GM18873 (cell line): ENCODE measurements around the gene HPCAL4.

Experiments used
- ATAC-seq: cut with Tn5 transposase; IDR thresholded peaks from one replicate; pipeline ENCODE4 v1.9.1; 2021; ENCODE audit warnings: mild to moderate bottlenecking, moderate library complexity, moderate number of reproducible peaks; ENCODE audit not compliant: unreplicated experiment, low FRiP score

The HPCAL4 gene

GRCh38 chr1:39691383-39692151 is at the start of gene HPCAL4:
Gene HPCAL4 (minus strand): TSS chr1:39691433. CDS start chr1:39684603, 6,830 bp downstream.
- ATAC-seq, result no peak

GRCh38 chr1:39738622-39739366 is 47.6 kb upstream of the HPCAL4 start, which contains the start of gene PPIE:
Gene PPIE (plus strand): TSS chr1:39738882. CDS start chr1:39738901, 19 bp downstream.
- no peak for ATAC-seq

- no peak for ATAC-seq
Observed at GRCh38 chr1:39737546-39738169, 46.4 kb upstream of the HPCAL4 start.

- no peak for ATAC-seq
Observed at GRCh38 chr1:39735731-39736130, 44.5 kb upstream of the HPCAL4 start.

GRCh38 chr1:39733161-39733560 is 41.9 kb upstream of the HPCAL4 start:
- no peak for ATAC-seq

GRCh38 chr1:39732730-39733129 is 41.5 kb upstream of the HPCAL4 start:
- no peak for ATAC-seq

- no peak for ATAC-seq
Observed at GRCh38 chr1:39729842-39730241, 38.6 kb upstream of the HPCAL4 start.

- ATAC-seq, result no peak
Observed at GRCh38 chr1:39729030-39729429, 37.8 kb upstream of the HPCAL4 start.

- no peak for ATAC-seq
Observed at GRCh38 chr1:39727932-39728317, 36.7 kb upstream of the HPCAL4 start.

GRCh38 chr1:39727221-39727931 is 36.1 kb upstream of the HPCAL4 start:
- ATAC-seq, result no peak

- no peak for ATAC-seq
Observed at GRCh38 chr1:39726600-39726999, 35.4 kb upstream of the HPCAL4 start.

- no peak for ATAC-seq
Observed at GRCh38 chr1:39722495-39722894, 31.3 kb upstream of the HPCAL4 start.

- no peak for ATAC-seq
Observed at GRCh38 chr1:39721664-39722063, 30.4 kb upstream of the HPCAL4 start.

GRCh38 chr1:39720094-39720999 is 29.1 kb upstream of the HPCAL4 start:
- no peak for ATAC-seq

- ATAC-seq, result no peak
Observed at GRCh38 chr1:39717809-39718208, 26.6 kb upstream of the HPCAL4 start.

- ATAC-seq, result no peak
Observed at GRCh38 chr1:39713557-39713956, 22.3 kb upstream of the HPCAL4 start.

GRCh38 chr1:39711966-39712340 is 20.7 kb upstream of the HPCAL4 start:
- ATAC-seq, result no peak

GRCh38 chr1:39711104-39711965 is 20.1 kb upstream of the HPCAL4 start:
- ATAC-seq, result no peak

GRCh38 chr1:39707506-39707905 is 16.3 kb upstream of the HPCAL4 start:
- ATAC-seq, result no peak
